22Rv1 (cell line): Measurements from ENCODE around the gene GATA6.

Source experiments
- ZFX ChIP-seq: fragments of 450-650 bp; IDR thresholded peaks from 2 replicates; pipeline ENCODE4 v1.6.1; 2017; ENCODE audit warnings: antibody characterized with exemption, borderline replicate concordance
- TF ChIP-seq, protein P1 (sequence below): fragments of 450-650 bp; IDR thresholded peaks from 2 replicates; pipeline ENCODE4 v1.5.1; 2017; ENCODE audit warnings: mild to moderate bottlenecking

DNA sequence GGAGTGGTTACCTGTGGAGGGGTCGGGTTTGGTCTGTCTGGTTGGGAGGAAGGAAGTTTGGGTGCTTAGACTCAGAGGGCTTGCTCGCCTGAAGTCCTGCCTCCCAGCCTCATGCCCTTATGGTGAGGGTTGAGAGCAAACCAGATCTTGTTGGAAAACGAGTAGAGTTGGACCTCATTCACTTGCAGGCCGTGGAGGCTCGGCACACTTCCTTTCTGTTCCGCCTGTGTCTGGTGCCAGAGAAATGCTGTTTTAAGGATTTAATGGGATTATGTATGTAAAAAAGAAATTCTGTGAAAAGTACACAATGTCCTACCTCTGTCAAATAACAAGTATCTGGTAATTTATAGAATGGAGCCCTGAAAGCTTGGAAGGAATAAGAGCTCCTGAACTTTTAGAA lies 29.6 kb downstream of the GATA6 start:
- TF ChIP-seq, protein P1, sequence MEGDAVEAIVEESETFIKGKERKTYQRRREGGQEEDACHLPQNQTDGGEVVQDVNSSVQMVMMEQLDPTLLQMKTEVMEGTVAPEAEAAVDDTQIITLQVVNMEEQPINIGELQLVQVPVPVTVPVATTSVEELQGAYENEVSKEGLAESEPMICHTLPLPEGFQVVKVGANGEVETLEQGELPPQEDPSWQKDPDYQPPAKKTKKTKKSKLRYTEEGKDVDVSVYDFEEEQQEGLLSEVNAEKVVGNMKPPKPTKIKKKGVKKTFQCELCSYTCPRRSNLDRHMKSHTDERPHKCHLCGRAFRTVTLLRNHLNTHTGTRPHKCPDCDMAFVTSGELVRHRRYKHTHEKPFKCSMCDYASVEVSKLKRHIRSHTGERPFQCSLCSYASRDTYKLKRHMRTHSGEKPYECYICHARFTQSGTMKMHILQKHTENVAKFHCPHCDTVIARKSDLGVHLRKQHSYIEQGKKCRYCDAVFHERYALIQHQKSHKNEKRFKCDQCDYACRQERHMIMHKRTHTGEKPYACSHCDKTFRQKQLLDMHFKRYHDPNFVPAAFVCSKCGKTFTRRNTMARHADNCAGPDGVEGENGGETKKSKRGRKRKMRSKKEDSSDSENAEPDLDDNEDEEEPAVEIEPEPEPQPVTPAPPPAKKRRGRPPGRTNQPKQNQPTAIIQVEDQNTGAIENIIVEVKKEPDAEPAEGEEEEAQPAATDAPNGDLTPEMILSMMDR: no peak
- TF ChIP-seq ZFX: no peak
